ENCODE measurements around the gene RGP1.

DNA sequence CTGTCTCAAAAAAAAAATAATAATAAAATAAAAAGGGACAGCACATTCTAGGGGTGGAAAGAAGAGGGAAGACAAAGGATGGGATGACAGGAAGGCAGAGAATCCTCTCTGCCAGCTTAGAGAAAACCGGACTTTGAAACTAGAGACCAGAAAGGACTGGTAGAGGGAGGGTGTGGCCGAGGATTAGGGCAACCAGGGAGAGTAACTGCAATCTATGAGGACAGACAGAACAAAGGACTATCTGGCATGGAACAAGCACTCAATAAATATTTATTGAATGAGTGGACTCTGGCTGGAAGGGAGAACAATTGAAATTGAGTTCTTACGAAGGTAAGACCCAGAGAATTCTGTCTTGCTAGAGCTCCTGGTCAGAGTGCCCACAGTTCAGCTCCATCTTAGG is 2.5 kb upstream of the RGP1 start:
- TF ChIP-seq CTCF (IDR thresholded peaks at IDR 0.05; ENCODE audit: low read length) (no peak), EZH2 (optimal IDR thresholded peaks at IDR 0.05; ENCODE audit: low read depth, low read length) (no peak)
